ENCODE measurements around the gene DCHS1.

DNA sequence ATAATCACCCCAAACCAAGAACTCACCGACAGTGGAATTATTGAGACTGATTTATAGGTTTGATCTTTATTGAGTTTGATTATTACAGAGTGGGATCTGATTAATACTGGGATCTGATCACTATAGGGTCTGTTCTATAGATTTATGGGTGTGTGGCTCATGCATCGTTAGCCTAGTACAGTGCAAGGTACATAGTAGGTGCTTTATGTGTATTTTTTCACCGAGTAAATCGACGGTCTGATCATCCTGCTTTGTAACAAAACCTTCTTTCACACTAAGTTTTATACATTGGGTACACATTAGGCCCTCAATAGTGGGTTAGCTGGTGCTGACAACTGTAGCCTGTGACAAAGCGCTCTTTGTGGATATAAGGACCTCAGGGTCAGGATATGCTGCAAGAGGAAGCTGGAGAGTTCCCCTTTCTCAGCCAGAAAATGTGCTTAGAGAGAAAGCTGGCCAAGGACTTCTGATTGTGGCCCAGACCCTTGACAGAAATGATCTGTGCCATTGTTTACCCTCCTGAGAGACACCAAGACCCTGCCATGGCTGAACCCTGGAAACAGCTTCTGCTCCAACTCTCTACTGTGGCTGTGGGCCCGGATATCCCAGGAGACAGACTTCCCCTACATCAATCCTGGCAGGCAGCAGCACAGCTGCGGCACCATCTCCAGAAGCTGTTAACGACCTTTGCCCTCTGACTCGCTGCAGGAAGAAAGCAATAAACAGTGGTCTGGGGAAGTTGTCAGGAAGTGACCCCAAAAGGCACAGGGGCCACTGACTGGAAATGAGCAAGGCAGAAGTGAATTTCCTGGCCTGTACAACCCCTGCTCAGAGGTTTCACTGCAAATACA lies 20.3 kb downstream of the DCHS1 start:
- TF ChIP-seq, protein P1, sequence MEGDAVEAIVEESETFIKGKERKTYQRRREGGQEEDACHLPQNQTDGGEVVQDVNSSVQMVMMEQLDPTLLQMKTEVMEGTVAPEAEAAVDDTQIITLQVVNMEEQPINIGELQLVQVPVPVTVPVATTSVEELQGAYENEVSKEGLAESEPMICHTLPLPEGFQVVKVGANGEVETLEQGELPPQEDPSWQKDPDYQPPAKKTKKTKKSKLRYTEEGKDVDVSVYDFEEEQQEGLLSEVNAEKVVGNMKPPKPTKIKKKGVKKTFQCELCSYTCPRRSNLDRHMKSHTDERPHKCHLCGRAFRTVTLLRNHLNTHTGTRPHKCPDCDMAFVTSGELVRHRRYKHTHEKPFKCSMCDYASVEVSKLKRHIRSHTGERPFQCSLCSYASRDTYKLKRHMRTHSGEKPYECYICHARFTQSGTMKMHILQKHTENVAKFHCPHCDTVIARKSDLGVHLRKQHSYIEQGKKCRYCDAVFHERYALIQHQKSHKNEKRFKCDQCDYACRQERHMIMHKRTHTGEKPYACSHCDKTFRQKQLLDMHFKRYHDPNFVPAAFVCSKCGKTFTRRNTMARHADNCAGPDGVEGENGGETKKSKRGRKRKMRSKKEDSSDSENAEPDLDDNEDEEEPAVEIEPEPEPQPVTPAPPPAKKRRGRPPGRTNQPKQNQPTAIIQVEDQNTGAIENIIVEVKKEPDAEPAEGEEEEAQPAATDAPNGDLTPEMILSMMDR (IDR thresholded peaks at IDR 0.05 in 2 of 3, conservative IDR thresholded peaks at IDR 0.05 in 1 of 3; ENCODE audit: insufficient read depth in 2 of 3, low read depth in 1 of 3, low read length in 3 of 3) = no peak
- TF ChIP-seq, protein P2, sequence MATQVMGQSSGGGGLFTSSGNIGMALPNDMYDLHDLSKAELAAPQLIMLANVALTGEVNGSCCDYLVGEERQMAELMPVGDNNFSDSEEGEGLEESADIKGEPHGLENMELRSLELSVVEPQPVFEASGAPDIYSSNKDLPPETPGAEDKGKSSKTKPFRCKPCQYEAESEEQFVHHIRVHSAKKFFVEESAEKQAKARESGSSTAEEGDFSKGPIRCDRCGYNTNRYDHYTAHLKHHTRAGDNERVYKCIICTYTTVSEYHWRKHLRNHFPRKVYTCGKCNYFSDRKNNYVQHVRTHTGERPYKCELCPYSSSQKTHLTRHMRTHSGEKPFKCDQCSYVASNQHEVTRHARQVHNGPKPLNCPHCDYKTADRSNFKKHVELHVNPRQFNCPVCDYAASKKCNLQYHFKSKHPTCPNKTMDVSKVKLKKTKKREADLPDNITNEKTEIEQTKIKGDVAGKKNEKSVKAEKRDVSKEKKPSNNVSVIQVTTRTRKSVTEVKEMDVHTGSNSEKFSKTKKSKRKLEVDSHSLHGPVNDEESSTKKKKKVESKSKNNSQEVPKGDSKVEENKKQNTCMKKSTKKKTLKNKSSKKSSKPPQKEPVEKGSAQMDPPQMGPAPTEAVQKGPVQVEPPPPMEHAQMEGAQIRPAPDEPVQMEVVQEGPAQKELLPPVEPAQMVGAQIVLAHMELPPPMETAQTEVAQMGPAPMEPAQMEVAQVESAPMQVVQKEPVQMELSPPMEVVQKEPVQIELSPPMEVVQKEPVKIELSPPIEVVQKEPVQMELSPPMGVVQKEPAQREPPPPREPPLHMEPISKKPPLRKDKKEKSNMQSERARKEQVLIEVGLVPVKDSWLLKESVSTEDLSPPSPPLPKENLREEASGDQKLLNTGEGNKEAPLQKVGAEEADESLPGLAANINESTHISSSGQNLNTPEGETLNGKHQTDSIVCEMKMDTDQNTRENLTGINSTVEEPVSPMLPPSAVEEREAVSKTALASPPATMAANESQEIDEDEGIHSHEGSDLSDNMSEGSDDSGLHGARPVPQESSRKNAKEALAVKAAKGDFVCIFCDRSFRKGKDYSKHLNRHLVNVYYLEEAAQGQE (IDR thresholded peaks at IDR 0.05; ENCODE audit: borderline replicate concordance) = no peak
- TF ChIP-seq, protein P2 (CRISPR knock-in tag; IDR thresholded peaks at IDR 0.05; ENCODE audit: low read depth) = no peak

All from K562 (cell line).